Measurements from ENCODE around the gene RCAN1.
"Not testable (repeated sequence)": the region's sequence is repeated elsewhere in the genome, so short reads cannot be mapped to it uniquely, and the experiment has no call there.

Gene RCAN1

GRCh38 chr21:34561806-34562205 is 53.1 kb downstream of the RCAN1 start:
- no peak overlapping the region for H3K4me3 ChIP-seq (ENCODE audit: low read depth, low read length)
- no peak for TF ChIP-seq MAX (IDR thresholded peaks at IDR 0.05; ENCODE audit: low read depth, low read length)
- DNase-seq (ENCODE audit: low read depth) = no peak

- no peak overlapping the region for H3K4me3 ChIP-seq (ENCODE audit: low read depth, low read length)
- no peak for DNase-seq (ENCODE audit: low read depth)
- TF ChIP-seq MAX (IDR thresholded peaks at IDR 0.05; ENCODE audit: low read depth, low read length) (no peak), POLR2A (IDR thresholded peaks at IDR 0.05; ENCODE audit: extremely low read depth, insufficient read length) (no peak), MYC (IDR thresholded peaks at IDR 0.05; ENCODE audit: low read depth, low read length) (no peak)
- TF ChIP-seq, protein P1, sequence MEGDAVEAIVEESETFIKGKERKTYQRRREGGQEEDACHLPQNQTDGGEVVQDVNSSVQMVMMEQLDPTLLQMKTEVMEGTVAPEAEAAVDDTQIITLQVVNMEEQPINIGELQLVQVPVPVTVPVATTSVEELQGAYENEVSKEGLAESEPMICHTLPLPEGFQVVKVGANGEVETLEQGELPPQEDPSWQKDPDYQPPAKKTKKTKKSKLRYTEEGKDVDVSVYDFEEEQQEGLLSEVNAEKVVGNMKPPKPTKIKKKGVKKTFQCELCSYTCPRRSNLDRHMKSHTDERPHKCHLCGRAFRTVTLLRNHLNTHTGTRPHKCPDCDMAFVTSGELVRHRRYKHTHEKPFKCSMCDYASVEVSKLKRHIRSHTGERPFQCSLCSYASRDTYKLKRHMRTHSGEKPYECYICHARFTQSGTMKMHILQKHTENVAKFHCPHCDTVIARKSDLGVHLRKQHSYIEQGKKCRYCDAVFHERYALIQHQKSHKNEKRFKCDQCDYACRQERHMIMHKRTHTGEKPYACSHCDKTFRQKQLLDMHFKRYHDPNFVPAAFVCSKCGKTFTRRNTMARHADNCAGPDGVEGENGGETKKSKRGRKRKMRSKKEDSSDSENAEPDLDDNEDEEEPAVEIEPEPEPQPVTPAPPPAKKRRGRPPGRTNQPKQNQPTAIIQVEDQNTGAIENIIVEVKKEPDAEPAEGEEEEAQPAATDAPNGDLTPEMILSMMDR (IDR thresholded peaks at IDR 0.05; ENCODE audit: low read depth, low read length) = no peak
These were observed 54.3 kb downstream of the RCAN1 start for GRCh38 chr21:34560609-34561008.

DNA sequence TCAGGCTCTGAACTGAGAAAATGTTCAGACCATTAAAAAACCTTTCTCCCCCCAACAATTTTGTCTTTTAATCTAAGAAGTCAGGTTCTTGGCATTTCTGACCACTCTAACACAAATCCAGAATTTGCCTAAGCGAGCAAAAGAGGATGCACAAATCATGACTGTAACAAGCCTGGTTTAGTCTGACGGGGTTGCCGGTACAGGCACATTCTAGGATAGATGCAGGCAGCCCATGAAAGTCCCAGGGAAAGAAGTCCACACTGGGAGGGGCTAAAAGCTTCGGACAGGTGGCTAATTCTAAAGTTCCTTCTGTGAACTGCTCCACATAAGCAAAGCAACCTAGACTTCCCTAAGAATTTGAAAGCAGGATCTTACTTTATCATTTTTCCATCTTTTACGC is 54.9 kb downstream of the RCAN1 start:
- H3K4me3 ChIP-seq (ENCODE audit: low read depth, low read length) = no peak overlapping the region
- no peak for DNase-seq (ENCODE audit: low read depth)
- no peak for TF ChIP-seq MYC (IDR thresholded peaks at IDR 0.05; ENCODE audit: low read depth, low read length)
- TF ChIP-seq MAX (IDR thresholded peaks at IDR 0.05; ENCODE audit: low read depth, low read length) = no peak
- TF ChIP-seq POLR2A (IDR thresholded peaks at IDR 0.05; ENCODE audit: extremely low read depth, insufficient read length) = no peak
- TF ChIP-seq, protein P1 (IDR thresholded peaks at IDR 0.05; ENCODE audit: low read depth, low read length) = no peak

- DNase-seq (ENCODE audit: low read depth) = no peak
- TF ChIP-seq MAX (IDR thresholded peaks at IDR 0.05; ENCODE audit: low read depth, low read length) = no peak
- H3K4me3 ChIP-seq (ENCODE audit: low read depth, low read length) = no peak overlapping the region
These were observed 55.8 kb downstream of the RCAN1 start for GRCh38 chr21:34559089-34559631.

DNA sequence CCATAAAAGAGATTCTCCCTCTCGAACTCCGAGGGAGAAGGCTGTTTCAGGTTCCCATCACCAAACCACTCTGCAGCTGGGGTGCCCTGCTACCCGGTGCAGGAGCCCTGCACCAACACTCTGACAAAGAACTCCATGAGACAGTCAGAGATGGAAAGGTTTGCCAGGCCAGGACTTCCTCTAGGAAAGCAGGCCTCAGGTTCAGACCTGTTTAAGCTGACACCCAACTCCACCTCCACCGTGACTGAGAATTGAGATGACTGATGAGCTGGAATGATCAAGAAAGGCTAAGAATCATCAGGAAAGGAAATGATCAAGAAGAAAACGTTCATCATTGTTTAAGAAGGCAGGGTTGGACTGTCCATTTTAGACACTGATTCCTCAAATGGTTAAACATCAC is 56.7 kb downstream of the RCAN1 start:
- DNase-seq (ENCODE audit: low read depth) = no peak
- TF ChIP-seq POLR2A (IDR thresholded peaks at IDR 0.05; ENCODE audit: extremely low read depth, insufficient read length) (no peak), MYC (IDR thresholded peaks at IDR 0.05; ENCODE audit: low read depth, low read length) (no peak), MAX (IDR thresholded peaks at IDR 0.05; ENCODE audit: low read depth, low read length) (no peak)
- TF ChIP-seq, protein P1 (IDR thresholded peaks at IDR 0.05; ENCODE audit: low read depth, low read length) = no peak
- H3K4me3 ChIP-seq (ENCODE audit: low read depth, low read length) = no peak overlapping the region

DNA sequence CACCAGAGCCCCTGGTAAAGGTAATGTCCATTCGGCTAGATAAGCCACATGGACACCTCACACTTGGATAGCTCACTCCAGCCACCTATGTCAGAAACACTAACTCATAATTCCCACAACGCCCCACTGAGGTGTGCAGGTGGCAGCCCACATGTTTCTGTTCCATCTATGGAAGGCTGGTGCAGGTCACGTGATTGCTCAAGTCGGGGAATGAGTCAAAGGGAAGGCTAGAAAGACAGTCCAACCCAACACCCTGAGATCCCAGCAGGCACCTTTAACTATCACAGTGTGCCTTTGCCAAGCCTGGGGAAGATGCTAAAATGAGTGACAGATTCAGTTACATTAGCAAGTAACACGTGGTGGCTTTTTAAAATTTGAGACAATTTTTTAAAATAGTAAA is 57.7 kb downstream of the RCAN1 start:
- H3K4me3 ChIP-seq (ENCODE audit: low read depth, low read length) = no peak overlapping the region
- TF ChIP-seq MAX (IDR thresholded peaks at IDR 0.05; ENCODE audit: low read depth, low read length) (no peak), POLR2A (IDR thresholded peaks at IDR 0.05; ENCODE audit: extremely low read depth, insufficient read length) (no peak), MYC (IDR thresholded peaks at IDR 0.05; ENCODE audit: low read depth, low read length) (no peak)
- TF ChIP-seq, protein P1 (IDR thresholded peaks at IDR 0.05; ENCODE audit: low read depth, low read length) = no peak
- no peak for DNase-seq (ENCODE audit: low read depth)

DNA sequence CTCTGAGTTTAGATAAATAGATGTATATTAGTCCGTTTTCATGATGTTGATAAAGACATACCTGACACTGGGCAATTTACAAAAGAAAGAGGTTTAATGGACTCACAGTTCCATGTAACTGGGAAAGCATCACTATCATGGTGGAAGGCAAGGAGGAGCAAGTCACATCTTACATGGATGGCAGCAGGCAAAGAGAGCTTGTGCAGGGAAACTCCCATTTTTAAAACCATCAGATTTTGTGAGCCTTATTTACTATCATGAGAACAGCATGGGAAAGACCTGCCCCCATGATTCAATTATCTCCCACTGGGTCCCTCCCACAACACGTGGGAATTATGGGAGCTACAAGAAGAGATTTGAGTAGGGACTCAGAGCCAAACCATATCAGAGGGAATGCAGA is 60.2 kb downstream of the RCAN1 start:
- H3K4me3 ChIP-seq (ENCODE audit: low read depth, low read length); DNase-seq (ENCODE audit: low read depth): not testable (repeated sequence)

Data from NB4 (cell line).